HG03439 (cell line): Measurements from ENCODE around the gene BOC.

Source experiments
- ATAC-seq: cut with Tn5 transposase; IDR thresholded peaks from one replicate; pipeline ENCODE4 v1.9.1; 2021; ENCODE audit warnings: mild to moderate bottlenecking, moderate library complexity; ENCODE audit not compliant: unreplicated experiment

The BOC gene

GRCh38 chr3:113221721-113222257, 10.4 kb downstream of the BOC start:
- ATAC-seq = no peak

- ATAC-seq = no peak
Observed at GRCh38 chr3:113222451-113223086, 11.2 kb downstream of the BOC start.

- ATAC-seq = no peak
Observed at GRCh38 chr3:113223475-113224281, 12.3 kb downstream of the BOC start.

- ATAC-seq = no peak
Observed at GRCh38 chr3:113225286-113225685, 13.9 kb downstream of the BOC start.

- no peak for ATAC-seq
Observed at GRCh38 chr3:113226491-113226890, 15.1 kb downstream of the BOC start.

GRCh38 chr3:113227146-113227545, 15.8 kb downstream of the BOC start:
- ATAC-seq = no peak

- no peak for ATAC-seq
Observed at GRCh38 chr3:113228498-113229286, 17.3 kb downstream of the BOC start.

GRCh38 chr3:113231391-113231790, 20.0 kb downstream of the BOC start:
- ATAC-seq = no peak

GRCh38 chr3:113231827-113232253, 20.5 kb downstream of the BOC start:
- ATAC-seq = no peak

GRCh38 chr3:113232342-113232741, 21.0 kb downstream of the BOC start:
- no peak for ATAC-seq

GRCh38 chr3:113233497-113233896, 22.1 kb downstream of the BOC start:
- ATAC-seq = no peak

- ATAC-seq = no peak
Observed at GRCh38 chr3:113234028-113234427, 22.7 kb downstream of the BOC start.

GRCh38 chr3:113234688-113235260, 23.4 kb downstream of the BOC start:
- ATAC-seq = no peak

- no peak for ATAC-seq
Observed at GRCh38 chr3:113238503-113238902, 27.1 kb downstream of the BOC start.

GRCh38 chr3:113240841-113241240, 29.5 kb downstream of the BOC start:
- ATAC-seq = no peak

GRCh38 chr3:113241292-113242095, 30.1 kb downstream of the BOC start:
- ATAC-seq = no peak

GRCh38 chr3:113242096-113242581, 30.8 kb downstream of the BOC start:
- no peak for ATAC-seq

- ATAC-seq = no peak
Observed at GRCh38 chr3:113243071-113243470, 31.7 kb downstream of the BOC start.

- ATAC-seq = no peak
Observed at GRCh38 chr3:113243846-113244245, 32.5 kb downstream of the BOC start.

GRCh38 chr3:113245761-113246161, 34.4 kb downstream of the BOC start:
- ATAC-seq = no peak
